H1 (cell line): Measurements from ENCODE around the gene ATG5.

Experiments used
- CEBPB ChIP-seq: IDR thresholded peaks from 2 replicates; pipeline ENCODE4 v1.6.1; 2012; ENCODE audit warnings: low read depth, low read length
- CHD1 ChIP-seq: IDR thresholded peaks from 2 replicates; pipeline ENCODE4 v1.6.1; 2012; ENCODE audit warnings: low read depth, low read length, improper control_type of control experiment
- CTCF ChIP-seq, 3 experiments: IDR thresholded peaks; 1 replicate in 2 of 3; 2 replicates in 1 of 3; pipeline versions ENCODE4 v1.5.1 to v1.6.1; 2011; ENCODE audit warnings: low read length in 3 of 3, mild to moderate bottlenecking in 3 of 3, inconsistent platforms in 2 of 3, low read depth in 1 of 3, moderate library complexity in 1 of 3; ENCODE audit not compliant: insufficient read depth in 1 of 3; ENCODE audit errors: control extremely low read depth in 1 of 3
- EZH2 ChIP-seq: fragments of 200-600 bp; sonication (generic); IDR thresholded peaks from 2 replicates; pipeline ENCODE4 v1.7.1; 2012; ENCODE audit warnings: low read depth, mild to moderate bottlenecking, moderate library complexity, low read length, inconsistent platforms; ENCODE audit not compliant: severe bottlenecking
- JUN ChIP-seq: IDR thresholded peaks from 2 replicates; pipeline ENCODE4 v1.6.1; 2011; ENCODE audit warnings: low read depth, mild to moderate bottlenecking, improper control_type of control experiment, low read length
- JUND ChIP-seq: IDR thresholded peaks from 2 replicates; pipeline ENCODE4 v1.6.1; 2011; ENCODE audit warnings: mild to moderate bottlenecking, improper control_type of control experiment, low read length
- KDM1A ChIP-seq: fragments of 200-600, 300-600 bp; sonication (generic); IDR thresholded peaks from 2 replicates; pipeline ENCODE4 v1.7.1; 2016; ENCODE audit warnings: mild to moderate bottlenecking, low read length, borderline replicate concordance
- MAX ChIP-seq: IDR thresholded peaks from 2 replicates; pipeline ENCODE4 v1.6.1; 2012; ENCODE audit warnings: inconsistent platforms
- POLR2A ChIP-seq, 2 experiments: IDR thresholded peaks; 1 replicate in 1 of 2; 2 replicates in 1 of 2; pipeline ENCODE4 v1.6.1; 2011; ENCODE audit warnings: low read depth in 2 of 2, low read length in 2 of 2, mild to moderate bottlenecking in 2 of 2; ENCODE audit errors: control extremely low read depth in 1 of 2
- SP1 ChIP-seq: IDR thresholded peaks from 2 replicates; pipeline ENCODE4 v1.6.1; 2011; ENCODE audit warnings: low read depth, low read length
- SP2 ChIP-seq: IDR thresholded peaks from 2 replicates; pipeline ENCODE4 v1.6.1; 2012; ENCODE audit warnings: mild to moderate bottlenecking, low read length, inconsistent platforms
- YY1 ChIP-seq: IDR thresholded peaks from 2 replicates; pipeline ENCODE4 v1.6.1; 2011; ENCODE audit warnings: low read depth, mild to moderate bottlenecking, low read length

GRCh38 chr6:106187424-106187982 is 138.1 kb downstream of the ATG5 start:
- TF ChIP-seq CTCF (IDR thresholded peaks at IDR 0.05; ENCODE audit: control extremely low read depth in 1 of 3, insufficient read depth in 1 of 3, low read depth in 1 of 3, low read length in 3 of 3) (no peak), EZH2 (no peak), JUN (no peak), SP2 (no peak), POLR2A (IDR thresholded peaks at IDR 0.05; ENCODE audit: control extremely low read depth in 1 of 2, low read depth in 2 of 2, low read length in 2 of 2) (no peak), MAX (no peak), JUND (no peak), YY1 (no peak), KDM1A (no peak), SP1 (no peak), CHD1 (no peak), CEBPB (no peak)
